Hepatocyte (in vitro differentiated cells): ENCODE data around the gene TMEM95. TPM values are rescaled to one million over a fixed set of nuclear protein-coding genes. Genes with fewer than 3 reads are reported as not detected.

ENCODE experiments used
- DNase-seq: peaks from one replicate; pipeline ENCODE4 v3.0.0-alpha.2; 2016; ENCODE audit warnings: low spot score
- H2AFZ ChIP-seq: fragments of 200-600 bp; sonication (generic); 2 replicates; pipeline ENCODE4 v1.6.0; 2016; ENCODE audit warnings: antibody characterized with exemption, mild to moderate bottlenecking
- H3K27ac ChIP-seq: fragments of 200-600 bp; sonication (generic); 2 replicates; pipeline ENCODE4 v1.5.1; 2016; ENCODE audit warnings: mild to moderate bottlenecking
- H3K27me3 ChIP-seq: fragments of 200-600 bp; sonication (generic); 2 replicates; pipeline ENCODE4 v1.6.1; 2016
- H3K36me3 ChIP-seq: fragments of 200-600 bp; sonication (generic); replicated peaks from 2 replicates; pipeline ENCODE4 v1.5.1; 2016; ENCODE audit warnings: low read depth; ENCODE audit not compliant: insufficient read depth
- H3K4me1 ChIP-seq: fragments of 200-600 bp; sonication (generic); 2 replicates; pipeline ENCODE4 v1.5.1; 2016; ENCODE audit warnings: mild to moderate bottlenecking, moderate library complexity; ENCODE audit not compliant: insufficient read depth
- H3K4me2 ChIP-seq: fragments of 200-600 bp; sonication (generic); 2 replicates; pipeline ENCODE4 v1.6.0; 2016
- H3K4me3 ChIP-seq: fragments of 200-600 bp; sonication (generic); 2 replicates; pipeline ENCODE4 v1.5.1; 2016; ENCODE audit warnings: mild to moderate bottlenecking
- H3K79me2 ChIP-seq: fragments of 200-600 bp; sonication (generic); 2 replicates; pipeline ENCODE4 v1.6.0; 2017; ENCODE audit warnings: mild to moderate bottlenecking
- H3K9me2 ChIP-seq: fragments of 200-600 bp; sonication (generic); replicated peaks from 2 replicates; pipeline ENCODE4 v1.6.0; 2017; ENCODE audit warnings: mild to moderate bottlenecking; ENCODE audit not compliant: insufficient read depth
- H3K9me3 ChIP-seq: fragments of 200-600 bp; sonication (generic); 2 replicates; pipeline ENCODE4 v1.5.1; 2016; ENCODE audit warnings: low read depth, mild to moderate bottlenecking
- H4K20me1 ChIP-seq: fragments of 200-600 bp; sonication (generic); 2 replicates; pipeline ENCODE4 v1.6.0; 2016; ENCODE audit warnings: mild to moderate bottlenecking; ENCODE audit not compliant: insufficient read depth, poor library complexity, severe bottlenecking
- CTCF ChIP-seq: fragments of 200-600 bp; sonication (generic); IDR thresholded peaks from 2 replicates; pipeline ENCODE4 v1.5.1; 2016; ENCODE audit warnings: antibody characterized with exemption, mild to moderate bottlenecking; ENCODE audit not compliant: poor library complexity
- EZH2 ChIP-seq: fragments of 200-600 bp; sonication (generic); IDR thresholded peaks from 2 replicates; pipeline ENCODE4 v1.6.1; 2016; ENCODE audit warnings: antibody characterized with exemption, mild to moderate bottlenecking, borderline replicate concordance
- EZH2phosphoT487 ChIP-seq: fragments of 200-600 bp; sonication (generic); IDR thresholded peaks from one replicate; pipeline ENCODE4 v1.6.1; 2018; ENCODE audit warnings: antibody characterized with exemption, mild to moderate bottlenecking, low read depth, moderate library complexity; ENCODE audit not compliant: unreplicated experiment, severe bottlenecking
- WGBS: methylation state at CpG from one replicate; pipeline ENCODE4 v1.1.6; 2016; ENCODE audit warnings: low lambda C conversion rate; ENCODE audit errors: missing lambda C conversion rate; 5-methylcytosine and 5-hydroxymethylcytosine counted together
- polyA plus RNA-seq: library from polyadenylated mRNA; unstranded; fragments of >200 nt; fragmentation: Nextera tagmentation; extraction: Ambion mirVana; gene quantifications from 2 replicates; pipeline ENCODE4 v1.2.1, GENCODE V29; 2016
- total RNA-seq: library from RNA; depleted of rRNA; stranded (reverse); fragments of >200 nt; gene quantifications from 2 replicates; pipeline ENCODE4 v1.2.3, GENCODE V29; 2014

The TMEM95 gene
- total and polyA plus RNA-seq, 2 experiments from 2014 or later, result not detected

DNA sequence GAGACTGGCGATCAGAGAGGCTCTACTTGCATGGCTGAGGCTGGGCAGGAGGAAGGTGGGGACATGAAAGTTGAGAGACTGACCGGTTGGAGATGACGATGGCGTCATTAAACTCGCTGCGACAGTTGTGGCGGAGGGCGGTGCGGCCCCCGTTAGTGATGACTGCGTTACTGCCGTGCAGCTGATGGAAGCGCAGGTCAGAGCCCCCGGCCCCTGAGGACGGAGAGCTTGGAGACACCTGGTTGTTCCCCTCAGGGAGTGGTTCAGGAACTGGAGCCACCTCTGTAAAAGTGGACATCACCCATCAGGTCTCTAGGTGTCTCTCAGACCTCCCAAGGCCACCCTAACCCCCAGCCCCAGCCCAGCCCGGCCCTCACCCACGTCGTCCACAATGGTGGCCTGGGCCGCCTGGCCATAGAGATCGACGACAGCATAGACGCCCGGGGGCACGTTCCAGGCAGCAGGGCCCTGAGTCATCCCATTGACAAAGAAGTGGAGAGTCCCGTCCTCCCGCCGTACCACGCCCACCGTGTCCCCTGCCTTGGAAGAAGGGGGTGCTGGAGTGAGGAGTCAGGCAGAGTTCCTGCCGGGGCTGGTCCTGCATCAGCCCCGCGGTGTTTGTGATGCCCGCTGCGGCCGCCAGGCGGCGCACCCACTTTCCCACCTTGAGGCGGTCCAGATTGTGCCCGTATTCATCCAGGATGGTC lies 31.1 kb upstream of the TMEM95 start:
- Histone ChIP-seq H3K9me3 (no peaks in the 10 kb centered on the region), H3K36me3 (no peaks in the 10 kb centered on the region), H3K27me3 (no peaks in the 10 kb centered on the region), H3K79me2 (peaks cover 17% of the 10 kb centered on the region), H3K4me3 (no peak overlapping the region), H3K9me2 (no peaks in the 10 kb centered on the region), H4K20me1 (no peaks in the 10 kb centered on the region), H3K27ac (no peak overlapping the region), H2AFZ (no peak overlapping the region), H3K4me1 (peaks cover 5% of the 10 kb centered on the region), H3K4me2 (no peak overlapping the region)
- no peak for TF ChIP-seq EZH2phosphoT487
- peak; percentile 61 for TF ChIP-seq CTCF
- 75% methylated on average over 39 of the region's 39 CpGs for whole genome bisulfite sequencing
- peak; percentile 49 for DNase-seq

DNA sequence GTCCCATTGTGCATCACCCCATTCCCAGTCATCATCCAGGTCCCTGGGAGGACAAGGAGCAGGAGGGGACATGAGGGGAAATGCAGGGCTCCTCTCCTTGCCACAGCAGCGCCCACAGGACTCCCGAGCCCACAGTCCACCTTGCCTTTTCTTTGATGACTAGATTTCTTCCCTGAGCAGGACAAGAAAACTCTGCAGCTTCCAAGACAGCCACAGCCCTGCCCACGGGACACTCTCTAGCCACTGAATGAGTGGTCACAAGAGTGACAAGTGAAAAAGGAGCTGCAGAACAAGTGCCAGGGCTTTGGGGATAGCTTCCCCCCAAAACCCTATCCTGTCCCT lies 30.5 kb upstream of the TMEM95 start:
- Histone ChIP-seq H2AFZ (no peak overlapping the region), H3K9me2 (no peaks in the 10 kb centered on the region), H3K79me2 (peaks cover 17% of the 10 kb centered on the region), H3K4me2 (no peak overlapping the region), H3K4me1 (peaks cover 5% of the 10 kb centered on the region), H3K36me3 (no peaks in the 10 kb centered on the region), H4K20me1 (no peaks in the 10 kb centered on the region), H3K9me3 (no peaks in the 10 kb centered on the region), H3K27ac (no peak overlapping the region), H3K4me3 (no peak overlapping the region), H3K27me3 (no peaks in the 10 kb centered on the region)
- TF ChIP-seq EZH2, result no peak
- no peak for DNase-seq
- 89% methylated on average over 3 of the region's 3 CpGs for WGBS

DNA sequence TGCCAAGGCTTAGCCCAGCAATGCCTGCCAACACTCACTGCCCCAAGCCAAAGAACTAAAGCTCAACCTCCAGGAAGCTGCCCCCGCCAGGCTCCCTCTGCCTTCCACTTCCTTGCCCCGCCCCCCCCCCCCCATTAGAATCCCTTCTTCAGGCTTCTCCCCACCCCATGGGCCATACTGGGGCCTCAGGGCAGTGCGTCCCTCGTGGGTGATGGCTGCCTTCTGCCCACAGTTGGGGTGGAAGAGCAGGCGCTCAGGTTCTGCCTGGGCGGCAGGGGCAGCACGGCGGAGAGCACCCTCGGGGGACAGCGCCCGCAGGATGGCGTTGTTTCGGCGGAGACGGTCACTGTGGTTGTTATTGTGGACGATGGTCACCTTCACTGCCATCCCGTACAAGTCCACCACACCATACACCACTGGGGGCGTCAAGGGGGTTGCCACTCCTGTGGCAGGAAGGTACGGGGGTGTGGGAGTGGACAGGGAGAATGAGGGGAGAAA lies 29.9 kb upstream of the TMEM95 start:
- Histone ChIP-seq H2AFZ (no peak overlapping the region), H3K36me3 (no peaks in the 10 kb centered on the region), H4K20me1 (no peaks in the 10 kb centered on the region), H3K4me2 (no peak overlapping the region), H3K79me2 (peaks cover 17% of the 10 kb centered on the region), H3K4me1 (peaks cover 5% of the 10 kb centered on the region), H3K9me3 (no peaks in the 10 kb centered on the region), H3K27ac (no peak overlapping the region), H3K9me2 (no peaks in the 10 kb centered on the region), H3K4me3 (no peak overlapping the region), H3K27me3 (no peaks in the 10 kb centered on the region)
- TF ChIP-seq EZH2 (no peak), EZH2phosphoT487 (no peak), CTCF (no peak)
- WGBS, result 98% methylated on average over 17 of the region's 19 CpGs
- DNase-seq, result no peak

DNA sequence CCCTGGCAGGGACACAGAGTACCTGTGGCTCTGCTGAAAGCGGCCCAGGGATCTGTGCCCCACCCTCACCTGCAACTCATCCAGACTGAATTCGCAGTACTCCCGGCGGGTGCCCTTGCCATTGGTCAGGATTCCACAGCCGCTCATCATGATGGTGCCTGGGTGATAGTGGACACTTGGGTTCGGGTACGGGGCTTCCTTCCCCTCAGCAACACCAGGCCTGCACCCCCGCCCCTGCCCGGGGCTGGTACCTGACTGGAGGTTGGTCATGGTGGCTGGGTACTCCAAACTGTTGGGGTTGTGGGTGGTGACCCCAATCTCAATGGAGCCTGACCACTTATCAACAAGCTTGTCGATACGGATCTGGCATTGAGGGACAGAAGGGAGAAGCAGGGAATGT lies 28.8 kb upstream of the TMEM95 start:
- no peak for DNase-seq
- no peak overlapping the region for H3K4me2 ChIP-seq
- no peaks in the 10 kb centered on the region for H3K36me3 ChIP-seq
- H3K4me1 ChIP-seq, result peaks cover 10% of the 10 kb centered on the region
- H3K9me3 ChIP-seq, result no peaks in the 10 kb centered on the region
- no peaks in the 10 kb centered on the region for H3K27me3 ChIP-seq
- H3K27ac ChIP-seq, result no peak overlapping the region
- H3K9me2 ChIP-seq, result no peaks in the 10 kb centered on the region
- 97% methylated on average over 11 of the region's 11 CpGs for WGBS
- H3K79me2 ChIP-seq, result peaks cover 17% of the 10 kb centered on the region
- TF ChIP-seq EZH2phosphoT487 (no peak), EZH2 (no peak), CTCF (no peak)
- H2AFZ ChIP-seq, result no peak overlapping the region
- no peaks in the 10 kb centered on the region for H4K20me1 ChIP-seq
- H3K4me3 ChIP-seq, result no peak overlapping the region
